A549 (cell line): ENCODE results near the gene PLCL1. TPM values are rescaled to one million over a fixed set of nuclear protein-coding genes. Genes with fewer than 3 reads are reported as not detected.

Source experiments
- ATAC-seq, 2 experiments: fragments of 200-7000 bp in 1 of 2; fragments of >200 bp in 1 of 2; cut with Nextera tagmentation in 1 of 2; cut with Tn5 transposase in 1 of 2; 3 replicates each; pipeline versions ENCODE4 v1.8.0 to v1.9.1; 2018 to 2020; ENCODE audit warnings: mild to moderate bottlenecking in 1 of 2, moderate library complexity in 1 of 2
- CTCF ChIA-PET: fragments of 300-600 bp; sonication (Branson Sonifier 250); formaldehyde crosslinking; extraction: SDS; loops from one replicate; lab custom pipeline; 2021; ENCODE audit warnings: antibody characterized with exemption, inconsistent platforms; lab: Yijun Ruan, JAX
- POLR2A ChIA-PET: fragments of 350-600 bp; formaldehyde crosslinking; extraction: SDS; loops from one replicate; lab custom pipeline; 2021; ENCODE audit warnings: antibody characterized with exemption, inconsistent platforms; lab: Yijun Ruan, JAX
- DNase-seq, 2 experiments: peaks; one replicate each; pipeline versions ENCODE4 v3.0.0 to v3.0.0-alpha.2; 2011 to 2016; ENCODE audit warnings: low read depth in 1 of 2, low spot score in 1 of 2
- FAIRE-seq: peaks from 2 replicates; lab custom pipeline; 2011; peaks lifted over from hg19 to GRCh38; lab: Jason Lieb, UNC
- H3K27ac ChIP-seq, 2 experiments: fragments of >200 bp; sonication (Bioruptor Twin); formaldehyde crosslinking; 3 replicates each; pipeline ENCODE4 v1.5.1; 2016 to 2017
- H3K4me1 ChIP-seq: fragments of >200 bp; sonication (Bioruptor Twin); formaldehyde crosslinking; 3 replicates; pipeline ENCODE4 v1.6.1; 2016
- H3K4me2 ChIP-seq: fragments of >200 bp; sonication (Bioruptor Twin); formaldehyde crosslinking; 3 replicates; pipeline ENCODE4 v1.6.1; 2016
- H3K4me3 ChIP-seq: fragments of >200 bp; sonication (Bioruptor Twin); formaldehyde crosslinking; 3 replicates; pipeline ENCODE4 v1.5.1; 2016
- H3K9me3 ChIP-seq: fragments of >200 bp; sonication (Bioruptor Twin); formaldehyde crosslinking; 3 replicates; pipeline ENCODE4 v1.6.1; 2016
- EHMT2 ChIP-seq: fragments of 200-600 bp; sonication (generic); IDR thresholded peaks from 2 replicates; pipeline ENCODE4 v1.6.1; 2016; ENCODE audit warnings: antibody characterized with exemption, low read depth, mild to moderate bottlenecking, moderate library complexity
- HDAC2 ChIP-seq: fragments of 200-600 bp; sonication (generic); IDR thresholded peaks from 2 replicates; pipeline ENCODE4 v1.6.1; 2016
- HMGXB4 ChIP-seq: fragments of 250-450 bp; sonication (Bioruptor Pico); IDR thresholded peaks from 2 replicates; pipeline ENCODE4 v1.5.0; 2021; ENCODE audit warnings: mild to moderate bottlenecking, moderate library complexity, borderline replicate concordance
- HOXA7 ChIP-seq: fragments of 250-450 bp; sonication (Bioruptor Pico); IDR thresholded peaks from 2 replicates; pipeline ENCODE4 v1.5.0; 2020; ENCODE audit warnings: mild to moderate bottlenecking, moderate library complexity
- HOXB5 ChIP-seq: fragments of 250-450 bp; sonication (Bioruptor Pico); IDR thresholded peaks from 2 replicates; pipeline ENCODE4 v1.5.0; 2020; ENCODE audit warnings: mild to moderate bottlenecking, moderate library complexity
- KDM1A ChIP-seq: fragments of 200-600 bp; sonication (generic); IDR thresholded peaks from 2 replicates; pipeline ENCODE4 v1.6.1; 2016; ENCODE audit warnings: low read depth, mild to moderate bottlenecking
- NR3C1 ChIP-seq: fragments of >200 bp; sonication (Bioruptor Twin); formaldehyde crosslinking; IDR thresholded peaks from 3 replicates; pipeline ENCODE4 v1.6.1; 2017
- PHF8 ChIP-seq: fragments of 200-600 bp; sonication (generic); IDR thresholded peaks from 2 replicates; pipeline ENCODE4 v1.6.1; 2016; ENCODE audit warnings: low read depth, mild to moderate bottlenecking, antibody characterized with exemption, moderate library complexity, borderline replicate concordance
- RAD21 ChIP-seq, 2 experiments: fragments of >200 bp in 1 of 2; sonication (Bioruptor Twin) in 1 of 2; formaldehyde crosslinking in 1 of 2; IDR thresholded peaks in 1 of 2; conservative IDR thresholded peaks in 1 of 2; 2 replicates in 1 of 2; 3 replicates in 1 of 2; pipeline ENCODE4 v1.6.1; 2012 to 2018; ENCODE audit warnings: inconsistent platforms in 1 of 2
- TFCP2L1 ChIP-seq: fragments of 250-450 bp; sonication (Bioruptor Pico); IDR thresholded peaks from 2 replicates; pipeline ENCODE4 v1.5.0; 2021; ENCODE audit warnings: mild to moderate bottlenecking
- ZSCAN20 ChIP-seq: fragments of 250-450 bp; sonication (Bioruptor Pico); IDR thresholded peaks from 2 replicates; pipeline ENCODE4 v1.8.0; 2022; ENCODE audit warnings: mild to moderate bottlenecking, moderate library complexity
- WGBS: methylation state at CpG from one replicate; pipeline ENCODE4 v1.1.6; 2017; ENCODE audit errors: missing lambda C conversion rate; 5-methylcytosine and 5-hydroxymethylcytosine counted together
- polyA plus RNA-seq, 4 experiments: library from polyadenylated mRNA; depleted of rRNA in 3 of 4; stranded (reverse); fragments of >200 nt; fragmentation: RNase III in 1 of 4; extraction: RNeasy Plus Mini Kit Qiagen cat#74134 plus additional on column Dnase treatment in 1 of 4; gene quantifications; 2 replicates in 3 of 4; 3 replicates in 1 of 4; pipeline ENCODE4 v1.2.3, GENCODE V29; 2011 to 2017
- TF ChIP-seq, protein P1 (sequence below): fragments of 200-600 bp; sonication (generic); IDR thresholded peaks from 2 replicates; pipeline ENCODE4 v1.6.1; 2016; ENCODE audit warnings: antibody characterized with exemption, mild to moderate bottlenecking, moderate library complexity
- TF ChIP-seq, protein P2 (sequence below): fragments of >200 bp; sonication (Bioruptor Twin); formaldehyde crosslinking; IDR thresholded peaks from 3 replicates; pipeline ENCODE4 v1.6.1; 2016

PLCL1 gene
- polyA plus RNA-seq, 2 of the 4 experiments (the other 2 are of a cell fraction), result 0.03 TPM

- TF ChIP-seq NR3C1, result no peak
- TF ChIP-seq, protein P1, sequence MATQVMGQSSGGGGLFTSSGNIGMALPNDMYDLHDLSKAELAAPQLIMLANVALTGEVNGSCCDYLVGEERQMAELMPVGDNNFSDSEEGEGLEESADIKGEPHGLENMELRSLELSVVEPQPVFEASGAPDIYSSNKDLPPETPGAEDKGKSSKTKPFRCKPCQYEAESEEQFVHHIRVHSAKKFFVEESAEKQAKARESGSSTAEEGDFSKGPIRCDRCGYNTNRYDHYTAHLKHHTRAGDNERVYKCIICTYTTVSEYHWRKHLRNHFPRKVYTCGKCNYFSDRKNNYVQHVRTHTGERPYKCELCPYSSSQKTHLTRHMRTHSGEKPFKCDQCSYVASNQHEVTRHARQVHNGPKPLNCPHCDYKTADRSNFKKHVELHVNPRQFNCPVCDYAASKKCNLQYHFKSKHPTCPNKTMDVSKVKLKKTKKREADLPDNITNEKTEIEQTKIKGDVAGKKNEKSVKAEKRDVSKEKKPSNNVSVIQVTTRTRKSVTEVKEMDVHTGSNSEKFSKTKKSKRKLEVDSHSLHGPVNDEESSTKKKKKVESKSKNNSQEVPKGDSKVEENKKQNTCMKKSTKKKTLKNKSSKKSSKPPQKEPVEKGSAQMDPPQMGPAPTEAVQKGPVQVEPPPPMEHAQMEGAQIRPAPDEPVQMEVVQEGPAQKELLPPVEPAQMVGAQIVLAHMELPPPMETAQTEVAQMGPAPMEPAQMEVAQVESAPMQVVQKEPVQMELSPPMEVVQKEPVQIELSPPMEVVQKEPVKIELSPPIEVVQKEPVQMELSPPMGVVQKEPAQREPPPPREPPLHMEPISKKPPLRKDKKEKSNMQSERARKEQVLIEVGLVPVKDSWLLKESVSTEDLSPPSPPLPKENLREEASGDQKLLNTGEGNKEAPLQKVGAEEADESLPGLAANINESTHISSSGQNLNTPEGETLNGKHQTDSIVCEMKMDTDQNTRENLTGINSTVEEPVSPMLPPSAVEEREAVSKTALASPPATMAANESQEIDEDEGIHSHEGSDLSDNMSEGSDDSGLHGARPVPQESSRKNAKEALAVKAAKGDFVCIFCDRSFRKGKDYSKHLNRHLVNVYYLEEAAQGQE, result no peak
Measured at GRCh38 chr2:198077477-198077876, 273.1 kb downstream of the PLCL1 start (continued).

DNA sequence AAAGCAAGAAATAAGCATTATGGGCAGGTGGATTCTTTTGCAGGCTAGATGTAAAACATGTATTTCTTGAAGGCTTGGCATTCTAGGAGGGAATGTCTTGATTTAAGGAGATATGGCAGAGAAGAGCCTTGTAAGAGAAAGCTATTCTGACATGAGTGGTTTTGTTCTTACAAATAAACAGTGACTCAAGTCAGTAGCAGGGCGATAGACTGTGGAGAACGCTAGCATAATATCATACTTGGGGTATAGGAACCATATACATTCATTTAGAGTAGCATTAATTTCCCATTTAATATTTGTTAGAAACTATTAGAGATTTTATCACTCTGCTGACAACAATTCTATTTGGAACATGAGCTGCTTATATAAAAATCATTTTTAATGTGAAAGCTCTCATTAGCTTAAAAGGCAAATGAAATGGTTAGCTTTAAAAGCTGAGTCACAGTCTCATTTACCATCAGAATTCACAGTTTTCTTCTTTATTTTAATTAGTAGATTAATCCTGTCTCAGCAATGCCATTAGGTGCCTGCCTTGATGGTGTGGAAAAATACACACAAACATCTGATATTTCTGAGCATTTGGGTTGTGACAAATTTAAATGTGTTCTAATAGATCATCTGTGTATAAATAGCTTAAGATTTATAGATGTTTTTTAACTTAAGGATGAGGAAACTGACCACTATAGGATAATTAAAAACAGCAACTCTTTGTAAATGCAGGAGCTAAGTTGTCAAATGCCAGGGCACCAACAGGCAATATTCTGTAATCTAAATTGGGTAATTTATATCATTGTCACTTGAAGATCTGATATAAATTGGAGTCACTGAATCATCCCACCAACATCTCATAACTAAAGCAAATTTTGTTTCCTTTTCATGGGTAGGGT is 276.7 kb downstream of the PLCL1 start:
- ChIA-PET CTCF (no interaction called here), POLR2A (no interaction called here)
- FAIRE-seq (no peak), DNase-seq (no peak), ATAC-seq (no peak)
- Histone ChIP-seq H3K27ac (no peak overlapping the region), H3K4me2 (no peak overlapping the region), H3K4me3 (no peak overlapping the region), H3K9me3 (no peaks in the 10 kb centered on the region), H3K4me1 (no peaks in the 10 kb centered on the region)
- TF ChIP-seq HMGXB4 (CRISPR knock-in tag), result no peak
- TF ChIP-seq HOXB5 (CRISPR knock-in tag), result no peak
- TF ChIP-seq ZSCAN20 (CRISPR knock-in tag), result no peak
- TF ChIP-seq, protein P2, sequence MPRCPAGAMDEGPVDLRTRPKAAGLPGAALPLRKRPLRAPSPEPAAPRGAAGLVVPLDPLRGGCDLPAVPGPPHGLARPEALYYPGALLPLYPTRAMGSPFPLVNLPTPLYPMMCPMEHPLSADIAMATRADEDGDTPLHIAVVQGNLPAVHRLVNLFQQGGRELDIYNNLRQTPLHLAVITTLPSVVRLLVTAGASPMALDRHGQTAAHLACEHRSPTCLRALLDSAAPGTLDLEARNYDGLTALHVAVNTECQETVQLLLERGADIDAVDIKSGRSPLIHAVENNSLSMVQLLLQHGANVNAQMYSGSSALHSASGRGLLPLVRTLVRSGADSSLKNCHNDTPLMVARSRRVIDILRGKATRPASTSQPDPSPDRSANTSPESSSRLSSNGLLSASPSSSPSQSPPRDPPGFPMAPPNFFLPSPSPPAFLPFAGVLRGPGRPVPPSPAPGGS, result no peak
- no peak for TF ChIP-seq HOXA7 (CRISPR knock-in tag)
- no peak for TF ChIP-seq RAD21 (conservative IDR thresholded peaks at IDR 0.05 in 1 of 2, IDR thresholded peaks at IDR 0.05 in 1 of 2)
- no peak for TF ChIP-seq PHF8
- TF ChIP-seq TFCP2L1 (CRISPR knock-in tag), result no peak
- TF ChIP-seq EHMT2, result no peak
- no peak for TF ChIP-seq KDM1A
- WGBS, result 5% methylated on average over 2 of the region's 2 CpGs

DNA sequence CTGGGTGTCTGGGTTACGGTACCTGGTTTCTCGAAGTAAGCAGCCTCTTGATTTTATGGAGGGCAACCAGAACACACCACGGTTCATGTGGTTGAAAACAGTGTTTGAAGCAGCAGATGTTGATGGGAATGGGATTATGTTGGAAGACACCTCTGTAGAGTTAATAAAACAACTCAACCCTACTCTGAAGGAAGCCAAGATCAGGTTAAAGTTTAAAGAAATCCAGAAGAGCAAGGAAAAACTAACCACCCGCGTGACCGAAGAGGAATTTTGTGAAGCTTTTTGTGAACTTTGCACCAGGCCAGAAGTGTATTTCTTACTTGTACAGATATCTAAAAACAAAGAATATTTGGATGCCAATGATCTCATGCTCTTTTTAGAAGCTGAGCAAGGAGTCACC is 279.8 kb downstream of the PLCL1 start:
- Histone ChIP-seq H3K4me1 (no peaks in the 10 kb centered on the region), H3K4me3 (no peak overlapping the region), H3K27ac (no peak overlapping the region), H3K9me3 (no peaks in the 10 kb centered on the region), H3K4me2 (no peak overlapping the region)
- no peak for DNase-seq
- ATAC-seq, result no peak
- FAIRE-seq, result no peak
- TF ChIP-seq KDM1A (no peak), HDAC2 (no peak), TFCP2L1 (CRISPR knock-in tag) (no peak)
- ChIA-PET CTCF (no interaction called here), POLR2A (no interaction called here)
- 42% methylated on average over 6 of the region's 6 CpGs for whole genome bisulfite sequencing
